HG03457 (cell line): Measurements from ENCODE around the gene MYO18B.

Source experiments
- ATAC-seq: cut with Tn5 transposase; IDR thresholded peaks from one replicate; pipeline ENCODE4 v1.9.1; 2021; ENCODE audit warnings: moderate number of reproducible peaks; ENCODE audit not compliant: unreplicated experiment

The MYO18B gene

GRCh38 chr22:25766418-25766817 is 24.4 kb downstream of the MYO18B start:
- ATAC-seq = no peak

- no peak for ATAC-seq
Observed at GRCh38 chr22:25770333-25770732, 28.3 kb downstream of the MYO18B start.

DNA sequence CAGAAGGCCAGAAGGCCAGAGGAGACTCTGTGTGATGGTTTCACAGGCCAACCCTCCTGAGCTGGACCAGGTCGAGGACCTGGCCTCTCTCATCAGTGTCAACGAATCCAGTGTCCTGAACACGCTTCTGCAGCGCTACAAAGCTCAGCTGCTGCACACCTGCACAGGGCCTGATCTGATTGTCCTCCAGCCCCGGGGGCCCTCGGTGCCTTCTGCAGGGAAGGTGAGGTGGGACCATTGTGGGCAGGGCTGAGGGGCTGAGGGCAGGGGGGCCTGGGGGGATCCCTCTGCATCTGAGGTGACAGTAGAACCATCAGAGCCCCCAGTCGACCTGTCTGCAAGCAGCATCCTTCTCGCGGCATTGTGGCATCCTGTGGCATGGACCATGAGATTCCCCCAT is 30.3 kb downstream of the MYO18B start:
- no peak for ATAC-seq

GRCh38 chr22:25774575-25775026 is 32.6 kb downstream of the MYO18B start:
- ATAC-seq = no peak

- ATAC-seq = no peak
Observed at GRCh38 chr22:25775531-25775930, 33.5 kb downstream of the MYO18B start.

DNA sequence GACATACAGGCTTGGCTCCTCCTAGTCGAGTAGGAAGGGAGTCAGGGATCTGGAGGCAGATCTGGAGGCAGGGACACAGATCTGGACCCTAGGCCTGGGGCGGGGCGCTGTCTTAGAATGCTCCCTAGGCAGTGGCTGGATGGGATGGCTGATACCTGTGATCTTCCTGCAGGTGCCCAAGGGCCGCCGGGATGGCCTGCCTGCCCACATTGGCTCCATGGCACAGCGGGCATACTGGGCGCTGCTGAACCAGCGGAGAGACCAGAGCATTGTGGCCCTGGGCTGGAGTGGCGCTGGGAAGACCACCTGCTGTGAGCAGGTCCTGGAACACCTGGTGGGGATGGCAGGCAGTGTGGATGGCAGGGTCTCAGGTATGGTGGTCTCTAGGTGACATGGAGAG is 35.4 kb downstream of the MYO18B start:
- no peak for ATAC-seq

DNA sequence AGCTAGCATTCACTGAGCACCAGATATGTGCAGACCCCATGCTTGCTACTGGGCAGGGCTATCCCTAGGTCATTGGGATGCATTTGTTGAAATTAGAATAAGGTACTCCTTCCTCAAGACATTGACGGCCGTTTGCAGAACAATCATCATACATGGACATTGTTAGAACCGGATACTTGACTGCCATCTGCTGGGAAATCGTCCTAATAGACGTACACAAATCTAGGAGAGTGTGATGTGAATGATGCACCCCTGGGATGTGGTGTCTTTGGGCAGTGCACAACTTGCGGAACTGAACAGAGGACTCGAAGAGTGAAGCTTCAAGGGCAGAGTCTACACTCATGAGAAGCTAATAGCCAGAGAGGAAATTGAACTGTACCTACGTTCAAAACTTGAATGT is 35.9 kb downstream of the MYO18B start:
- ATAC-seq = no peak

GRCh38 chr22:25779426-25779825 is 37.4 kb downstream of the MYO18B start:
- no peak for ATAC-seq

DNA sequence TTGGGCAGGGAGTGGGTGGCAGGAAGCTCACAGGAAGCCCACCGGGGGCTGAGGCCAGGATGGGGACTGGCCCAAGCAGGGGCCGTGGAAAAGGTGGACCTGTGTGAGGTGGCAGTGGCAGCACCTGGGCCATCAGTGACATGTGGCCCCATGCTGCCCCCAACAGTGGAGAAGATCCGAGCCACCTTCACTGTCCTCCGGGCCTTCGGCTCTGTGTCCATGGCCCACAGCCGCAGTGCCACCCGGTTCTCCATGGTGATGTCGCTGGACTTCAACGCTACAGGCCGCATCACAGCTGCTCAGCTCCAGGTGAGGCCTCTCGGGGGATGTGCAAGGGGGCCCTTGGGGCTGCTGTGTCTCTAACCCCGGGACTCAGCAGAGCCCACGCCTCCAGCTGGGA is 37.9 kb downstream of the MYO18B start:
- ATAC-seq = no peak

DNA sequence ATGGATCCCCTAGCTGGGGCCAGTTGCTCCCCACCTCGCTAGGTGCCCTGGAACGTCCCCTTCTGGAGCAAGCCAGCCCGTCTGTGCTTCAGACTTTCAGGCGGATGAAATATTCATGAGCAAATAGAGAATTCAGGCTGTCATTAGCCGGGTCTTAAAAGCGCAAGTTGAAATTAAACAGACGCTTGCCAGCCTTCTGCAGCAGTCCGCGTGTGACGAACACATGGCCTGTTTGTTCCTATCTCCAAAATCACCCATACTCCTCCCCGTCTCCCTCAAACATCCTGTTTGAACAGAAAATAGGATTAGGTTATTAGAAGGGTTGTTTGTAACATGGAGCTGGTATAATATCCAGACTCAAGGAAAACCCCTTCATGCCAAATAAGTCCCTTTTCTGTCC is 38.7 kb downstream of the MYO18B start:
- no peak for ATAC-seq

DNA sequence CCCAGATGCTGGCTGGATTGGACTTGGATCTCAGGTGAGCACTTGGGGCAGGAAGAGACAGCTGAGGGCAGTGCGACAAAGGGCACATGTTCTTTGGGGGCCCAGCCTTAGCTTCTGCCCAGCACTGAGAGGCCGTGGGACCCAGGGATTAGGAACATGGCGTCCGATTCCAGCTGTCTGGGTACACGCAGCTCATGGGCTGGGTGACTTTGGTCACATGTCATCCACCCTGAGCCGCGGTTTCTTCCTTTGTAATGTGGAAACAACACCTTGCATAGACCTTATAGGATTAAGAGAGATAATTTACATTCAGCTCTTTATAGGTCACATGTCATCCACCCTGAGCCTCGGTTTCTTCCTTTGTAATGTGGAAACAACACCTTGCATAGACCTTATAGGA is 39.8 kb downstream of the MYO18B start:
- no peak for ATAC-seq

GRCh38 chr22:25782831-25783230 is 40.8 kb downstream of the MYO18B start:
- ATAC-seq = no peak

GRCh38 chr22:25783856-25784255 is 41.9 kb downstream of the MYO18B start:
- no peak for ATAC-seq

DNA sequence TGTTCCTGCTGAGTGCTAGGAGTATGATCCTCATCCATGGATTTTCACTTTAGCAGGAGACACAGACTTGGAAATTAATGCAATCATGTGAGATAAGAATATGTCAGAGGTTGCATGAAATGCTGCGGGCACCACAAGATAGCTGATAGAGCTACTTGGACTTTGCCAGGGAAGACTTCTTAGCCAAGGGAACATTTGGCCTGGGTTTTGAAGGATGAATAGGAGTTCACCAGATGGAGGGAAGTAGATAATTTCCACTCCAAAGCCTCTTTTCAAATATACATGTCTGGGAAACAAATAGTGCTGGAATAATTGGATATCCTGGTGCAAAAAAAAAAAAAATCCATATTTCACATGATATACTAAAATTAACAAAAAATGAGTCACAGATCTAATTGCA is 44.2 kb downstream of the MYO18B start:
- no peak for ATAC-seq

GRCh38 chr22:25791556-25791955 is 49.6 kb downstream of the MYO18B start:
- ATAC-seq = no peak

DNA sequence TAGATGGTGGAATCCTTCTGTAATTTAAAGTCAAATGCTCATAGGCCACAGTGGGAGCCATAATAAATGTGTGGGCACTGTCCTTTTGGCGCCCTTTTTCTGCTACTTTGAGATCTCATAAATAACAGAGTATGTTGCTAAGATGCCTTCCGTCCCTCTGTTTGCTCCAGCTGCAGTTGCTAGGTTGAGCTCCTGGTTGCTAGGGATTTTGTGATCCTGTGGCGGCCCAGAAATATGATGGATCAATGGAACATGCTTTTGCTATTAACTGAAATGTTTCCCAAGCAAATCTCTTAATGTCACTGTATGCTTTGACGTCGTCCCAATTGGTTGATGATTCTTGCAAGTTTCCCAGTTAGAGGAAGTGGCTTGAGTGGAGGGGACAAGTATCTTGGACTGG is 53.5 kb downstream of the MYO18B start:
- no peak for ATAC-seq

DNA sequence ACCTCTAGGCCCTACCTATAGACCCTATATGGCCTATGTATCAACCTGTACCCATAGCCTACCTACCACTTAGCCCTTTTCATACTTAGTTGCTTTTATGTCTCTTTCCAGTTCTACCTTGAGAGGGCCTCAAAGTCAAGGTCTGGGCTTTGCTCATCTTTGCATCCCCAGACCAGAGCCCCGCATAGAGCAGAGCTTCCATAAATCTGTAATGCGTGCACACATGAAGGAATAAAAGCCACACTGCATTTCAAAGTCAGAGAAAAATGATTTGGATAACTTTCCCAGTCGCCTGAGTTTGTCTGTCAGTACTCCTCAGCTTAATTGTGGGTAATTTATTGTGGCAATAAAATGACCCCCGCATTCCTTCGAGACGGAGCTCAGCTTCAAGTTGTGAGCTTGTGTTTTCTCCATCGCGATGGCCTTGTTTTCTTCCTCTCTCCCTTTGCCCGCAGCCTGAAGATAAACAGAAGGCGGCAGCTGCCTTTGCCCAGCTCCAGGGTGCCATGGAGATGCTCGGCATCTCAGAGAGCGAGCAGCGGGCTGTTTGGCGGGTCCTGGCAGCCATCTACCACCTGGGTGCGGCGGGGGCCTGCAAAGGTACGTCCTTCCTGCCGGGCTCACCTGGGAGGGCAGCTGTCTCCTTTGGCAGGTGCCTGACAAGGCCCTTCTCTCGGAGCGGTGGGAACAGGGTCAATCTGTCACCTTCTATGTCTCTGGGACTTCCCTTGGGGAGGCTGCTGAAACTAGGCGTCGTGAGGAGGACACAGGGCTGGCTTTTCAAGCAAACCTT is 55.7 kb downstream of the MYO18B start:
- no peak for ATAC-seq

DNA sequence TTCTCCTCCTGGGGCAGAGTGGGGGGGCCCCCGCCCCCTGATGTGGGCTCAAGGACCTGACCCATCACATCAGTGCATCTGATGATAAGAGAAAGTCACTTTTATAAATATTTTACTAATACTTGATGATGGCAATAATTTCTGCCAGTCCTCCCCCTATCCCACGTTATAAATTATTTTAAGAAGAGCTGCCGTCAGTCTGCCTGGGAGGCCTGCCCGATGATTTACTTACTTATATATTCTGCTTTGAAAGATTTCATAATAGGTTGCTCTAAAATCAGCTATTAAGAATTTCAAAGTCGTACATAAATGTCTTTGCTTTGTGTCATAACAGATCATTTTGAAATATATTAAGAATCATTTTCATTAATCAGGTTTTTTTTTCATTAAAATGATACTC is 58.8 kb downstream of the MYO18B start:
- ATAC-seq = no peak

- no peak for ATAC-seq
Observed at GRCh38 chr22:25802018-25802417, 60.0 kb downstream of the MYO18B start.

- ATAC-seq = no peak
Observed at GRCh38 chr22:25804676-25805075, 62.7 kb downstream of the MYO18B start.

DNA sequence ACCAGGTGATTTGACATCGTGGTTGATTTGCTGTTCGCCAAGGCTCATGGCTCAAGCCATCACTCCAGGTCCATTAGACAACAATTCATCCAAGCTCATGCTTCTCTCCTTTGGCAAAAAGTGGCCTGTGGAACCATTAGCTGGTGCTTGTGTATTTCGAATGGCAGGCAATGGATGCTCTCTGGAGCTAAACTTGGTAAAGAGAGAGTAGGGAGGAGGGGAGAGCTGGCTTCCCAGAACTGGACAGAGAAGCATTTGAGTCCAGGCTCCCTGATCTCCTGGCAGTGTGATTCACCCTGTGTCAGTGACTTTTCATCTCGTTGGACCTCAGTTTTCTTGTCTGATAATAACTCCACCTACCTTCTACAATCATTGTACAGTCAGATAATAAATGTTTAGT is 64.6 kb downstream of the MYO18B start:
- ATAC-seq = no peak

- ATAC-seq = no peak
Observed at GRCh38 chr22:25814685-25815084, 72.7 kb downstream of the MYO18B start.

DNA sequence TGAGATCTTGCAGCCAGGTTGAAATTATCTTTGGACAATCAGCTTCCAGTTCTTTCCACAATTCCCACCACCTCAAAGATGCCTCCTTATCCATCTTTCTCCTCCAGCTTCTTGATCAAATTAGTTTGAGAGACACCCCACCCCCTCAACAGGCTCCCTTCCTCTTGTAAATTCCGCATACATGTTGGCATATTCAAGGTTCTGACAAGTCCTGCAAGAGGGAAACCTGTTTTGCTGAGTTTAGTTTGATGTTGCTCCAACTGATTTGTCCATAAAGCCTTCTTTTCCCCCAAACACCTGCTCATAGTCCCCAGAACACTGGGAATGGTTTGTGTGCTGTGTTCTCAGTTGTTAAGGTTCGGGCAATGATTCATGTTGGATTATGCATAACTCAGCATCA is 73.6 kb downstream of the MYO18B start:
- ATAC-seq = no peak
